ENCODE measurements around the gene IRF2BPL. TPM values are rescaled to one million over a fixed set of nuclear protein-coding genes. Genes with fewer than 3 reads are reported as not detected.
A peak's percentile ranks its signal among the peaks of the same experiment; 100 is the strongest.

The IRF2BPL gene
- total RNA-seq, 1 donor from 2014 or later = 8.6 TPM

DNA sequence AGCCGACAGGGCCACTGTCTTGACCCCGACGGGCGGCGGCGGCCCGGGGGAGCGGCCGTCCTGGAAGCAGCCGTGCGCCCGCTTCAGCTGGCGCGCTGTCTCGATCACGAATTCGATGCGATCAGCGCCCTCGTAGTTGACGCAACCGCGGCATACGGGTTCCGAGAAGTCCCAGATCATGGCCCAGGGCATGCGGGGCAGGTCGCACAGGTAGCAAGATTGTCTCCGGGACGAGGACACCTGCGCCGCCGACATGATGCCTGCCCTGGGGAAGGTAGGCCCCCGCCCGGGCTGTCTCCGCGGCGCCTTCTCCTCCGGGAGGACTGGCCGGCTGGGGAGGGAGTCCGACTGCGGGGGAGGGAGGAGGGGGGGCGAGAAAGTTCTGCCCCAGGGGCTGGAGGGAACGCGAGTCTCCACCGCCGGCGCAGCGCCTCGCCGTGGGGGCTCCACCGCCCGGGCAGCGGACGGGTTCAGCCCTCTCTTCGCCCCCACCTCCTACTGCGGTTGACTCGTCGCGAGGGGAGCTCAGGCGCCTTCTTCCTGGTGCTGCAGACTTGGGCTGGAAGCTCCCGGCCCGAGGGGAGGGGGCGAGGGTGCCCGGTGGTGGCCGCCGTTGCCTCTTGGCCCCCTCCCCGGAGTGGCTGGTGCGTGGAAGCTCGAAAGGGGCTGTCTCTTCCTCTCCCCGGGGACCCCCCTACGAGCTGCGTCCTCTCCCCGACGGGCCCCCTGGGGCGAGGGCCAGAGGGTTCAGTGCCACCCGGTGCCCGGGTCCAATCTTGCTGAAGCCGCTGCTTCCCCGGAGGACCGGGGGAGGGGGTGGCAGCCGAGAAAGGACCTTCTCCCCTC is 747 bp downstream of the IRF2BPL start:
- no peak overlapping the region for H3K4me3 Mint-ChIP-seq (ENCODE audit: unreplicated experiment)
- H3K9me3 Mint-ChIP-seq (ENCODE audit: unreplicated experiment) = no peaks in the 10 kb centered on the region
- no peak overlapping the region for H3K27ac Mint-ChIP-seq (ENCODE audit: unreplicated experiment)
- H3K27me3 Mint-ChIP-seq (ENCODE audit: unreplicated experiment) = peaks cover 13% of the 10 kb centered on the region
- DNase-seq (ENCODE audit: low spot score) = peak; percentile 44
- H3K4me1 Mint-ChIP-seq (ENCODE audit: unreplicated experiment) = peaks cover 38% of the 10 kb centered on the region
- TF ChIP-seq, protein P1, sequence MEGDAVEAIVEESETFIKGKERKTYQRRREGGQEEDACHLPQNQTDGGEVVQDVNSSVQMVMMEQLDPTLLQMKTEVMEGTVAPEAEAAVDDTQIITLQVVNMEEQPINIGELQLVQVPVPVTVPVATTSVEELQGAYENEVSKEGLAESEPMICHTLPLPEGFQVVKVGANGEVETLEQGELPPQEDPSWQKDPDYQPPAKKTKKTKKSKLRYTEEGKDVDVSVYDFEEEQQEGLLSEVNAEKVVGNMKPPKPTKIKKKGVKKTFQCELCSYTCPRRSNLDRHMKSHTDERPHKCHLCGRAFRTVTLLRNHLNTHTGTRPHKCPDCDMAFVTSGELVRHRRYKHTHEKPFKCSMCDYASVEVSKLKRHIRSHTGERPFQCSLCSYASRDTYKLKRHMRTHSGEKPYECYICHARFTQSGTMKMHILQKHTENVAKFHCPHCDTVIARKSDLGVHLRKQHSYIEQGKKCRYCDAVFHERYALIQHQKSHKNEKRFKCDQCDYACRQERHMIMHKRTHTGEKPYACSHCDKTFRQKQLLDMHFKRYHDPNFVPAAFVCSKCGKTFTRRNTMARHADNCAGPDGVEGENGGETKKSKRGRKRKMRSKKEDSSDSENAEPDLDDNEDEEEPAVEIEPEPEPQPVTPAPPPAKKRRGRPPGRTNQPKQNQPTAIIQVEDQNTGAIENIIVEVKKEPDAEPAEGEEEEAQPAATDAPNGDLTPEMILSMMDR (IDR thresholded peaks at IDR 0.05; ENCODE audit: unreplicated experiment) = no peak
- H3K36me3 Mint-ChIP-seq (ENCODE audit: low read depth, unreplicated experiment) = no peaks in the 10 kb centered on the region

DNA sequence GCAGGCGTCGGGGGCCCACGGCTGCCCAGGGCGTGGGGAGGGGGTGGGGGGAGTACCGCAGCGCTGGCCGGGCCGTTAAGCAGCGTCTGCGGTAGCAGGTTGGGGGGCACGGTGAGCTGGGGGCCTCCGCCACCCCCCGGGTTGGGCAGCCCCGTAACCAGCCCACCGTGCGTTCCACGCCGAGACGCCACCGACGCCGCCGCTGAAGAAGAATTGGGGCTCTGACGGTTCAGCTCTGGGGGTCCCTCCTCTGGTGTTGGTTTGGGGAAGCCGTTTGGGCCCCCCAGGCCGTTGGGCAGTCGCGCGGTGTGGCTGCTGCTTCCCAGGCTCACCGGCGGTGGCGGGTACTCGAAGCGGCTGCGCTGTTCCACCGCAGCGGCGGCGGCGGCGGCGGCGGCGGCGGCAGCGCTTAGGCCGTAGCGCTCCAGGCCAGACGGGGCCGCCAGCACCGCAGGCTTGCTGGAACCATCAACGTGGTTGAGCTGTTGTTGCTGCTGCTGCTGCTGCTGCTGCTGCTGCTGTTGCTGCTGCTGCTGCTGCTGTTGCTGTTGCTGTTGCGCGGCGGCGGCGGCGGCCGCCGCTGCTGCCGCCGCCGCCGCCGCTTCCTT is 1.5 kb downstream of the IRF2BPL start:
- peak; percentile 51 for DNase-seq (ENCODE audit: low spot score)
- TF ChIP-seq, protein P1 (IDR thresholded peaks at IDR 0.05; ENCODE audit: unreplicated experiment) = no peak
- no peaks in the 10 kb centered on the region for H3K36me3 Mint-ChIP-seq (ENCODE audit: low read depth, unreplicated experiment)
- no peak overlapping the region for H3K4me3 Mint-ChIP-seq (ENCODE audit: unreplicated experiment)
- H3K27me3 Mint-ChIP-seq (ENCODE audit: unreplicated experiment) = peaks cover 15% of the 10 kb centered on the region
- H3K4me1 Mint-ChIP-seq (ENCODE audit: unreplicated experiment) = peaks cover 31% of the 10 kb centered on the region
- H3K9me3 Mint-ChIP-seq (ENCODE audit: unreplicated experiment) = no peaks in the 10 kb centered on the region
- H3K27ac Mint-ChIP-seq (ENCODE audit: unreplicated experiment) = no peak overlapping the region

DNA sequence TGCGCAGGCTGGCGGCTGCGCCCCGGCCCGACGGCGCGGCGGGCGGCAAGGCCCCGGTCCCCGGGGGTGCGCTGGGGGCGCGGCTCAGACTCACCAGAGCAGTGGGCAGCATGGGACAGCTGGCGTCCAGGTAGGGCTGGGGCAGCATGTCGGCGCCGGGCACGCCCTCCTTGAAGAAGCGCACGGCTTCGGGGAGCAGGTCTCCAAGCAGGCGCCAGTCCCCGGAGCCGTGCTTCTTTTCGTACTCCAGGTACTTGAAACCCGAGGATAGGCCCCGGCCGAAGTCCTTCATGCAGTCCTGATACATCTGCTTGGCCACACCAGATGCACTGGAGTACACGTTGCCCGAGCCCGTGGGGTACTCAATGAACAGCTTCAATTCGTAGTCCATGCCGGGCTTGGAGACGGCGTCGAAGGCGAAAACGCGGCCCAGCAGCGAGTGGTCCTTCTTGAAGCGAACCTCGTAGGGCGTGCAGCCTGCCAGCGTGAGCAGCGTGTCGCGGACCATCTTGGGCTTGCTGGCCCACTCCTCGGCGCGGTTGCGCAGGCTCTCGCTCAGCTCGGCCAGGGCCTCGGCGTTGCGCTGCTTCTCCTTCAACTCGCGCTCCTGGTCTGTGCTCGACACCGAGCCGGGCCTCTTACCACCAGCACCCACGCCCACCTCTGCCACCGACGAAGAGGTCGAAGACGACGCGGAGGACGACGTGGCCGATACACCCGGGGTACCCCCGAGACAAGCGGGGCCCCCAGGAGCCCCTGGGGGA is 2.2 kb downstream of the IRF2BPL start:
- Mint-ChIP-seq H3K4me1 (ENCODE audit: unreplicated experiment) (peaks cover 28% of the 10 kb centered on the region), H3K4me3 (ENCODE audit: unreplicated experiment) (peak overlapping the region; percentile 65), H3K9me3 (ENCODE audit: unreplicated experiment) (no peaks in the 10 kb centered on the region), H3K27ac (ENCODE audit: unreplicated experiment) (no peak overlapping the region), H3K36me3 (ENCODE audit: low read depth, unreplicated experiment) (no peaks in the 10 kb centered on the region), H3K27me3 (ENCODE audit: unreplicated experiment) (peaks cover 15% of the 10 kb centered on the region)
- DNase-seq (ENCODE audit: low spot score) = no peak
- TF ChIP-seq, protein P1 (IDR thresholded peaks at IDR 0.05; ENCODE audit: unreplicated experiment) = no peak

DNA sequence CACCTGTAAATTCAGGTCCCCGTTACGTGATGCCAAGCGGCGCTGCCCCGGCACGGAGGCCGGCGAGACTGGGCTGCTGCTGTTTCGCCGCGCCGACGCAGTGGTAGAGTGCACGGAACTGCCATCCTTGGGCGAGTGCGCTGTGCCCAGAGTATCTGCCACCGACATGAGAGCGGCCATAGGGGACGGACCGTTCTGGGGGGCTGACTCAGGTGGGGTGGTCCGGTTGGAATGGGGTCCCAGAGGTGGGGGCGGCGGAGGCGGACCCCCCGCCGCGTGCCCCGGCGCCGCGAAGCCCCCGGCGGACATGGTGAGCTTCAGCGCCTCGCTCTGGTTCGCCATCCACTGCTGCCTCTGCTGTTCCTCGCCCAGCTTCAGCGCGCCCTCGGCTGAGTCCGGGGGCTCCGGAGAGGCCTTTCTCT is 2.8 kb downstream of the IRF2BPL start:
- Mint-ChIP-seq H3K9me3 (ENCODE audit: unreplicated experiment) (no peaks in the 10 kb centered on the region), H3K4me3 (ENCODE audit: unreplicated experiment) (no peak overlapping the region), H3K27me3 (ENCODE audit: unreplicated experiment) (peaks cover 15% of the 10 kb centered on the region), H3K27ac (ENCODE audit: unreplicated experiment) (no peak overlapping the region), H3K36me3 (ENCODE audit: low read depth, unreplicated experiment) (no peaks in the 10 kb centered on the region), H3K4me1 (ENCODE audit: unreplicated experiment) (peaks cover 25% of the 10 kb centered on the region)
- DNase-seq (ENCODE audit: low spot score) = no peak
- TF ChIP-seq, protein P1 (IDR thresholded peaks at IDR 0.05; ENCODE audit: unreplicated experiment) = no peak

Measured in endothelial cell (in vitro differentiated cells).